ENCODE data around the gene CLEC16A.
"Not testable (repeated sequence)": the region's sequence is repeated elsewhere in the genome, so short reads cannot be mapped to it uniquely, and the experiment has no call there.

Gene CLEC16A

DNA sequence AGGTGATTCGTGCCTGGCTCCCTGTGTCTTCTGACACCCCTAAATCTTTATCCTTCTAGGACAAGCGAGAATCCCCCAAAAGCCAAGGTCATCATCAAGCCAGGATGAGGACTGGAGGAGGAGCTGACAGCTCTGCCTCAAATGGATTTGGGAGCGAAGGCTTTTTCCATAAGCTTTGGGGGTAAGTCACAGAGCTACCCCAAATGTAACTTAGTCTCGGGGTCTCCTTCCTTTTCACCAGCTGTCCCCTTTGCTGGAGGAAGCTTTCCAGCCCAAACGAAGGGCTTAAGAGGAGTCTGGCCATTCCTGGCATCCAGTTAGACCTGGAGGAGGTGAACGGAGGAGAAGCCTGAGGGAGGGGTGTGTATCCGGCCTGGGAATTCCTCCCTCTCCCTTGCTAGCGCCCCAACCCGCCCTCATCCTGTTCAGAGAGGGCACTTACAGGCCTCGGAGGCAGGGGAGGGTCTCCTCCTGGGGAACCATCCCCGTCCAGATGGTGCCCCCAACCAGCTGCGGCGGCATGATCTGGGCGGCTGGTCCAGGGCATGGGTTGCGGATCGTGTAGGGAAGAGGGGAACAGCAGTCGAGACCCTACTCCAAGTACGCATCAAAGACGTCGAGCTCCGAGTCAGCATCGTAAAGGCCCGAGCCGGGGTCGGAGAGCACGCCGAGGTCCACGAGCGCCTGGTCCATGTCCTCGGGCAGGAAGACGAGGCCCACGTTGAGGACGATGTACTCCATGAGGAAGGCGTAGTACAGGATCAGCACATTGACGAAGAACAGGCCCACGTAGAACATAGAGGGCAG lies 3.0 kb upstream of the CLEC16A start:
- DNase-seq = no peak

DNA sequence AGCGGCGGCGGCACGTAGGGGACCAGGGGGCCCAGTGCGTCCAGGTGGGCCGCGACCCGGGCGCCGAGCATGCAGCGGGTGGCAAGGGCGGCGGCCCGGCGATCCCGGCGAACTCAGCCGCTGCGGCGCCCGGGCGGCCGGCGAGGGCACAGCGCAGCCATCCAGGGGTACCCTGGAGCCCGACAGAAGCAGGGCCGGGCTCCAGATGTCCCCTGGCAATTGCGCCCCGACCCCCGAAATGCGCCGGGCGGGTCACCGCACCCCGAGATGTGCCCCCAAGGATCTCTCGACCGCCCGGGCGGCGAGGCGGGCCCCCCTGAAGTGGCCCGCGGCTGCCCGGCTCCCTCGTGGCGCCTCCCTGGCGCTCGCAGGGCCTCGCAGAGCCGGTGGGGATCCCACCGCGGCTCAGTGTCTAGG lies 2.4 kb upstream of the CLEC16A start:
- DNase-seq = not testable (repeated sequence)

DNA sequence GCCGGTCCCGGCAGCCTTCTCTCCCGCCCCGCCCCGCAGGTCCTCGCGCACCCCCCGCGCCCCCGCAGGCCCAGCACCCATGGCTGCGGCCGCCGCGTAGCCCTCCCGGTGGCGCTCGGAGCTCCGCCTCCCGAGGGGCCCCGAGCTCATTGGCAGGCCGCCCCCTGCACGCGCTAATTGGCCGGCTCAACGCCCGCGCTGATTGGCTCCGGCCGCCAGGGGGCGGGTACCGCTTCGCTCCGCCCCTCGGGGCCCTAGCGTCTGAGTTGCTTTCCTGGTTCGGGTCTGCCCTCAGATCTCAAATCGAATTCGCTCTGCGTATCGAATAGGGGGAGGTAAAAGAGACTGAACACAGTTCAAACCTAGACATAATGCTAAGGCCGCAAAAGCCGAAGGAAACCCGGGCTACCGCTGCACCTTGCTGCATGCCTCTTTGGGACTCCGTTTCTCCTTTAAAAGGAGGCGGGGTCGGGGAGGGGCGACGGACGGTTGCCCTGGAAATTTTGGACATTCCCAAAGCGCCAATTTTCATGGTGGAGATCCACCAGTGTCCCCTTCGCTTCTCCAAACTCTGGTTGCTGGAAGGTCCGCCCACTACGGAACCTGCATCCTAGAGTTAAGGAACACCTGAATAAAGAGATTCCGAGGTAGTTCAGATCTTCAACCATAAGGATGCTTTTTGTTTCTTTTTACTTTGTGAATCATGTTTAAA lies 1.9 kb upstream of the CLEC16A start, which contains the start of gene DEXI:
Gene DEXI, minus strand, starts transcription at position 117 of the 712 bp plus-strand sequence. CDS start 463 bp downstream, outside the sequence.
- peak; percentile 92 for DNase-seq

DNA sequence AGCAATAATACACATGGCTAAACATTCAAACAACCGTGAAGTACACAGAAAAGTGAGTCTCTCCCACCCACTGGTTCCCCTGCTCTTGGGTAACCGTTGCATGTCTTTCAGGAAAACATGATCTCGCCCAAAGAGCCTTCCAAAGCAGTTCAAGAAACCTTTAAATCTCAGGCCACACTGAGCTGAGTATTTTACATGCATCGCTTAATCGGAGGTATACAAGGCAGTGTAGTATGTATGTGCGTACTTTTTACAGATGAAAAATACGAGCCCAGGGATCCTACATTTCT lies 1.4 kb upstream of the CLEC16A start:
- DNase-seq = no peak

DNA sequence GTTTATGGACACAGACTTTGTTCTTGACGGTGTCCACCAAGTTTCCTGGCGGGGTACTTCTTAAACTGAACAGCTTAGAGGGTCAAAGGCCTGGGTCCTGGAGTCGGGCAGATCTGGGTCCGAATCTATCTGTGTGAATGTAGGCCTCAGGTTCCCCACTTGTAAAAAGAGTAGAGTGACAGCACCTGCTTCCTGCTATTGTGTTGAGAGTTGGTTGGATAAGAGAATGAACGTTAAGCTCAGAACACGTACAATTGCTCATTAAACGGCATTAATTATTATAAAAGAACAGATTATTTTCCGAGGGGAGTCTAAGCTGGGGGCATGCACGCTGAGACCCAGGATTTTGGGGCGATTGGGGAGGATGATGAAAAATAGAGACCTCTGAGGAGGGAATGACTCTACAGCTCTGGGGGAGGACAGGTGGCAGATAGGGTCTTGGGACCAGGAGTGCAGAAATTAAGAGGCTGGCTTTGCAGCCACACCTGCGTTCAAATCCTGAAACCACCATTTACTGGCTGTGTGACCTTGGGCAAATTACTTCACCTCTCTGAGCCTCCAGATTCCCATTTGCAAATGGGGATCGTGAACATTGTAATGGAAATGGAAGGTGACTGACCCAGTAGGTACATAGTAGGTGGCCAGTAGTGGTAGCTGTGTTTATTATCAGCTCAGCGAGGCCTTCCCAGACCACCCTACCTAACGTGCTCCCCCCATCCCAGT lies 862 bp downstream of the CLEC16A start:
- no peak for DNase-seq

DNA sequence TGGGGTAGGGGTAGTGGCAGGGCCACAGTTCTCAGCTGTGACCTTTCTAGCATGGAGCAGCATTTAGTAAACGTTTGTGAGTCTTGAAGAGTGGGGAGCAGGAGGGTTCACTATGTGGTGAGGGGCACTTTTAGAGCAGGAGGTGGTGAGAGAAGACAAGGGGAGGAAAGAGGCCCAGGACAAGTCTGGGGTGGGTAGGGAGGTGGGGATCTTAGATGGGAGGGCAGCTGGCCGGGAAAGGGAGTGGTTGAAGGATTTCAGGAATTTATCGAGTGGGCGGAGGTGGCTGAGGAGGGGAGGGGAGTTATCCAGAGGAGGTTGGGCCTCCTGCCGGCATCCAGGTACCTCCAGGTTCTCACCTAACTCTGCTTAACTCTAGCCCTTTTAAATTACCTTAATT lies 1.9 kb downstream of the CLEC16A start:
- DNase-seq = no peak

DNA sequence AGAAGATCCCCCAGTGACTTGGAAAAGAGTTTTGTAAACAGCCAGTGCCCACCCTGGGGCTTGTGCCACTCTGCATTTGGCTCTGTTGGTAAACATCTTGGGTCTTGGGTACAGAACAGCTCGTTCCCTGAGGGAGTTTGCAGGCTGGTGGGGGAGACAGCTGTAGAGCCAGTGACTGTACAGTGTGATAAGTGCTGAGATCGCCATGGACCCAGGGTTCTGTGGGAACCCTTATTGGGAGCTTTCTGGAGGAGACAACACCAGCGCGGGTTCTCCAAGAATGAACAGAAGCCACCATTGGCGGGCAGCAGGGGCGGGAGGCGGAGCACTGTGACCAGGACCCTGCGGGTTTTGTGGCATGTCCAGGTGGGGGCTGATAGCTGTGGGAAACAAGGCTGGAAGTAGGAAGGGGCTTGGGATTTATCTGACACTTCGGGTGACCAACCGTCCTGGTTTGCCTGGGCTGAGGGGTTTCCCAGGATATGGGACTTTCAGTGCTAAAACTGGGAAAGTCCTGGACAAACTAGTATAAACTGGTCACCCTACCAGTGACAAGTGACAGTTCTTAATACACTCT lies 2.9 kb downstream of the CLEC16A start:
- no peak for DNase-seq

DNA sequence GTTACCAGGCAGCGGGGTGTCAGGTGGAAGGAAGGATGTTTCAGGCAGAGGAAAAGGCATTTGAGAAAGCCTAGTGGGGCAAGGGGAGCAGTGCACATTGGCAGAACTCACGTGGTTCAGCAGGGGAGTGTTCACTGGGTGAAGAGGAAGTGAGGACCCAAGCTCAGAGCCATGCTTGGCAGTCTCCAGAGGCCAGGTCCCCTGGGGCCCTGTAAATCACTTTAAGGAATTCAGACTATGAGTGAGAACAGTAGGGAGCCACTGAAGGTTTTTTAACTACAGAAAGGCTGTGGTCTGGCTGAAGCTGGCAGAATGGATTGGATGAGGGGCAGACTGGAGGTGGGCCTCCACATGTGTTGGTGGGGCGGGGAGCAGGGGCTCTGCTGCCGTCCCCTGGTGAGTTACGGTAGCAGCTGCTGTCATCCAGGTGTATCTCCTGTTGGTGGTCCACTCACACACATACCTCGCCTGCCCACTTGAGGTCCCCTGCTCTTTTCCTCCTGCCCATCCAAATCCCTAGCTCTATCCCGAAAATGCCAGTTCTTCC lies 5.1 kb downstream of the CLEC16A start:
- peak; percentile 37 for DNase-seq

DNA sequence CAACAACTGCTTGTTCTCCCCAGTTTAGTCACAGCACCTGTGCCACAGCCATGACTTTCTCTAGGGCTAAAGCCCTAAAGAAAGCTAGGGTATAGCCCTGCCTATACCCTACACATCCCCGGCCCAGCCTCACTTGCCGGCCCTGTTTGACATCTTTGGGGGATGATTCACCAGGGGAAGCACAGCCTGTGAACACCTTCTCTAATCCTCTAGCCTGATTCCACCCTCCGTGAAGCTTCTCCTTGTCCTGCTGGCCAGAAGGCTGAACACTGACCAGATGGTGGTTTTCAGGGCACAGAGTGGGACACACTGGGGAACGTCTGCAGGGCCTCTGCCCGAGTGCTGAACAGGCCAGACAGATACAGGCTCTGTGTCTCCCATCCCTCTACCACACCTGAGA lies 6.0 kb downstream of the CLEC16A start:
- DNase-seq = no peak

DNA sequence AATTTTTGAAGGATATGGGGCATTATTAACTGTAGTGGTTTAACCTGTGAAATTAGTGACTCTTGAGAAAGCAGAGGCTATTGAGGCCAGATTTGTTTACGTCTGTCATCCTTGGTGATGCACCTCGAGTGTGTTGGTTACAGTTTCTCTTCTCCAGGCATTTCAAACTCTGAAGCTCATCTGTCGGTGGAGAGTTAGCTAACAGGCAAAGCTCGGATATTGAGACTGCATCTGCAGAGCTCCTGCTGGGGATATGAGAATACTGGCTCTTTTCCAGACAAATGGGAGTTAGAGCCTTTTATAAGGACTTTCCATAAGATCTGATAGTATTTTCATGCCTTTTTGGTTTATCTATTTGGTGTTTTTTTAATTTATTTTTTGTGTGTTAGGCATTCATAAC lies 6.7 kb downstream of the CLEC16A start:
- no peak for DNase-seq

DNA sequence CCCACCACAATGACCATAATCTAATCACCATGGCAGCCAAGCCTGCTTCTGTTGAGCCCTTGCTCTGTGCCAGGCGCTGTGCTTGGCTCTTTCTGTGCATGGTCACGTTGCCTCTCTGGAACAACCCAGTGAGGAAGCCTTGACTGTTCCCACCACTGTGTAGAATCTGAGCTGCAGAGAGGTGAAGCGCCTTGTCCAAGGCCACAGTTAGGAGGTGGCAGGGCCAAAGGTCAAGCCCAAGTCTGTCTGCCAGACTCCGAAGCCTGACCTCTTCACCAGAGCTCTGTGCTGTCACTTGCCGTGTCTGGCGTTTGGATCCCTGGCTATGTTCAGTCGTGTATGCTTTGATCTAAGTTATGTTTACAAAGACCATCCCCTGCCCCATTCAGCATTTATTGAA lies 10.5 kb downstream of the CLEC16A start:
- DNase-seq = no peak

DNA sequence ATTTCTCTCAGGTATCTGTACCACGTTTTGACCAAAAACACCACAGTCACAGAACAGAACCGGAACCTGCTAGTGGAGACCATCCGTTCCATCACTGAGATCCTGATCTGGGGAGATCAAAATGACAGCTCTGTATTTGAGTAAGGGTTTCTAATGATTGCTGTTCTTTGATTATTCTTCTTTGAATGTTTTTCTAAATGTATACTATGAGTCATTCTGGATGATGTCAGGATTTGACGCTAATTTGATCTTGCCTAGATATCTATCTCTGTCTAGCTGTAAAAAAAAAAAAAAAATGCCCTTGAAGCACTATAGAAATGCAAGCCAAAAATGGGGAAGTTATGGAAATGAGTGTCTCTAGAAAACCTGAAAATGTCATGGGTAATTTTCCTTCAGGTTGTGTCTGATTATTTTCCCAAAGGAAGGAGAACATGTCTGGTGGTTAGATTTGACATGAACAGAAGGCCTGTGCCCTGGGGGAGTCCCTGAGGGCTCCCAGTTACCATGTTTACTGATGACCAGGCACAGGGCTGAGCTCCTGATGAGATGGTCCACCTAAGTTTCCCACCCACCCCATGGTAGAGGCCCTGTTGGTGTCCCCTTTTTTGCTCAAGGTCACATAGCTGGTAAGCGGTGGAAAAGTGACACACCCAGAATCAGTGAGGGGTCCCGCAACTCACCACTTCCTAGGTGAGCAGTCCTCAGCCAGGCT lies 13.6 kb downstream of the CLEC16A start:
- DNase-seq = no peak

DNA sequence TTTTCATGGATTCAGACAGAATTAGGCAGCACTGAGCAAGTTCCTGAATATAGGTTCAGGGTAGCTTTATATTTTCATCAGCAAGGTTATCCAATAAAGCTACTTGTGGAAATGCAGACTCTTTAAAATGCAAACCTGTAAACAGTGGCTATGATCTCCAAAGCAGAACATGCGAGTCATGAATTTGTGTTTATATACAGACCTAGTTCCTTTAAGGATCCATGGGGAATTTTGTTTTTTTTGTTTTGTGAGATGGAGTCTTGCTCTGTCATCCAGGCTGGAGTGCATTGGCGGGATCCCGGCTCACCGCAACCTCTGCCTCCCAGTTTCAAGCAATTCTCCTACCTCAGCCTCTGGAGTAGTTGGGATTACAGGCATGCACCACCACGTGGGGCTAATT lies 14.8 kb downstream of the CLEC16A start:
- no peak for DNase-seq

DNA sequence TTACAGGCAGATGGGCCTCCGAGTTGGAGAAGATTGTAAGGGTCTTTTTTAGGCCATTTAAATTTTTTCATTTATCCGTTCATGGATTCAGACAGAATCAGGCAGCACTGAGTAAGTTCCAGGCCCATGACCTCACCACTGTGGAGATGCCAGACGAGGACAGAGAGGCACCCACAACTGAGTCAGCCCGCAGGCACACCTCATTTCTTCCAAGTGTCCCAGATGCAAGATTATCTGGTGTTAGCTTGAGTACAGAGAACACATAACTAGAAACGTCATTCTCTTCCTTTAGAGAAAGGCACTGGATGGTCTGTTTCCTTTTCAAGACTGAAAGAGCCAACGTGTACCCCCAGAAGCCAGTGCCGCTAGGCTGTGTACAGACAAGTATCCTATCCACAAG lies 16.9 kb downstream of the CLEC16A start:
- DNase-seq = peak; percentile 65

DNA sequence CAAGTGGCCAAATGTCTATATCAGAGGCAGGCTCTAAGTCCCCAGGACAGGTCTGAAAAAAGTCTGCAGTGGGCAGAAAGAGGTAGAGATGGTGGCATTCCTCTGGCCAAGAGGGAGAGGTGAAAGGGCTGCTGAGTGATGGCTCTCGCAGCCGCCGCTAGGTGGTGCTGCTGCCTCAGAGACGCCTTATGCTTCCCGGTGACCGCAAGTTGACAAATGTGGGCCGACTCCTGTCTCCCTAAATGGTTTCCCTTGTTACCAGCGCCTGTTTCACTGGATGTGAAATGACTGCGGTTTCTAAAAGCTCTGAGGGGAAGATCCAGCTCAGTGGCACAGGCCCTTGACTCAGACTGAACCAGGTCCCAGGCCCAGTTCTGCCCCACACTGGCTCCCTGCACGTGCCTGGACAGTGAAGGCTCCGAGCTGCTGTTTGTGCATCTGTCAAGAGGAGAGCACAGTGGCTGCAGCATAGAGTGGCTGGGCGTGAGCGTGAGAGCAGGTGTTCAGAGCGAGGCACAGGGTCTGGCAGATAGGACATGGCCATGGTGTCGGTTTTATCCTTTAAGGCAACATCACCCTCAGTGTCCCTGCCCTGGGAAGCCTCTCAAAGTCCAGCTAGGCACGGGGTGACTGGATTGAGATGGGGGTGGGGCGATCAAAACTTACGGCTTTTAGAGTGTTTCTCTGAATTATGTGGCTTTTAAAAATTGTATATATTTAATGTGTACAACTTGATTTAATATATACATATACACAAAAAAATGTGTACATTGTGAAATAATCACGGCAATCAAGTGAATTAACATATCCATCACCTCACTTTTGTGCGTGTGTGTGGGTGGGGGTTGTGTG lies 19.9 kb downstream of the CLEC16A start:
- DNase-seq = peak; percentile 80

DNA sequence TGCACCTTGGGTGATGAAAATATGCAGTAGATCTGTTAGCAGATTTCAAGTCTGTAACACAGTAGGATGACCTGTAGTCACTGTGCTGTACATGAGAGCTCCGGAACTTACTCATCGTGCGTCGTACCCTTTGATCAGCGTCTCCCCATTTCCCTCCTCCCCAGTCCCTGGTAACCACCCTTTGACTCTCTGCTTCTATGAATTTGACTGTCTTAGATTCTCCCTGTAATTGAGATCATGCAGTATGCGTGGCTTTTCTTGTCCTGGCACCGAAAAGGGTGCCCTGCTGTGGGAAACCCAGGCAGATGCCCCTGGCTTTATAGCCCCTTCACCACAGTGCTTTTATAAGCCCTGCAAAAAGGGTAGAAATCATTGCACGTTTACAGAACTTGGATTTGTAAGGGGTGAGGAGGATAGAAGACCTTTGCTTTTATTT lies 20.5 kb downstream of the CLEC16A start:
- DNase-seq = no peak

DNA sequence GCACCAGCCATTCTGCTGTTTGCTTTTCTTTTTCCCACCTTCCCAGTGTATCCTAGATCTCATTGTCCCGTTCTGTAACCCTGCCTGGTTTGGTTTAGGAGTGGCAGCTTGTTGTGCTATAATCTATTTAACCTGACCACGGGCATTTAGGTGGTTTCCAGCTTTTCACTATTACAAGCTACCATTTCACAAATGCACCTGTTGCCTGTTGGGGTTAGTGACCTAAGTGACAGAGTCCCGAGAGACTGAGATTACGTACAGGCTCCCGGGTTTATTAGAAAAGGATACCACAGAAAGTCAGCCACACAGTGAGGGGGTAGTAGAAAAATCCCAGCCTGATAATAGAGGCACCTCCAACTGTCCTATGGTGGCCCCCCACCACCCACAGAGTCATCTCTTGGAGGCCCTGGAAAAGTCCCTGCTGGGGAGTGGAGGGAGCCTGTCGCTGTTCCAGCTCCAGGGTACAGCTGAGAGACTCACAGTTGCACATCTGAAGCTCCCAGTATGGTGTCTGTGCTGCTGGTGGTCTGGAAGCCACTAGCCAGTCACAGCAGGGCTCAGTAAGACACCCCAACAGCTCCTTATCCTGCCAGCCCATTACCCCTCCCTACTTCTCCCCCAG lies 21.2 kb downstream of the CLEC16A start:
- DNase-seq = no peak

DNA sequence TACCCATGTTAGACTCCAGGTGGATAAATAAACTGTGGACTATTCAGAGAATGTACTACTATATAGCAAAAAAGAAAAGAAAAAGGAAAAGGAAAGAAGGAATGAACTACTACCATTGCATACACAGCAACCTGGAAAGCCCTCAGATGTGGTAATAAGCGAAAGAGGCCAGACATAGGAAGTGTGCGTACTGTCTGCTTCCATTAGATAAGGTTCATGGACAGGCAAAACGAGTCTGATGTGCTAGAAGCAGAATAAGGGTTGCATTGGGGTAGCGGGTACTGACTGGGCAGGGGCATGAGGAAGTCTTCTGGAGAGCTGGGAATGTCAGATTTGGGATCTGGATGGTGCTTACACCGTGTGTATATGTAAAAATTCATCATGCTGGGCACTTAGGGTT lies 21.8 kb downstream of the CLEC16A start:
- DNase-seq = no peak

DNA sequence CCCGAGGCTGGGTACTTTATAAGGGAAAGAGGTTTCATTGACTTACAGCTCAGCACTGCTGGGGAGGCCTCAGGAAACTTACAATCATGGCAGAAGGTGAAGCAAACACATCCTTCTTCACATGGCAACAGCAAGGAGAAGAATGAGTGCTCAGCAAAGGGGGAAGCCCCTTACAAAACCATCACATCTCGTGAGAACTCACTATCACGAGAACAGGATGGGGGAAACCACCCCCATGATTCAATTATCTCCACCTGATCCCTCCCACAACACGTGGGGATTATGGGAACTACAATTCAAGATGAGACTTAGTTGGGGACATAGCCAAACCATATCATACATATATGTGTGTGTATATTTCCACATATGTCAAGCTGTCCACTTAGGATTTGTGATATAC lies 22.2 kb downstream of the CLEC16A start:
- DNase-seq = not testable (repeated sequence)

DNA sequence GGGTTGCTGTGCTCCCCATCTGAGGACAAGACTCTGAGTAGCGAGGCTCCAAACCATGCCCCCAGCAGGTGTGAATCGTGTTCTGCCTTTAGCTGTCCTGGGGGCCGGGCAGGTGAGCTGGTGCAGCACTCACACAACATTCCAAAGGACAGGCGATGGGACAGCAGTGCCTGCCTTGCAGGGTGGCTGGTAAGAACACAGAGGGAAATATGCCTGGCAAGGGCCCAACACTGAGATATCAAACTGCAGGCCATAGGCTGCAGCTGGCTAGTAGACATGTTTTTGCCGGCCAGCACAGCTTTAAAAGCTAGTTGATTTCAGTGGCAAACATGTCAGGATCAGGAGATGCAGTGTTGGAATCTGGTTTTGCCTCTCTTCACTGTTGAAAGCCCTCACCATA lies 23.6 kb downstream of the CLEC16A start:
- DNase-seq = no peak

DNA sequence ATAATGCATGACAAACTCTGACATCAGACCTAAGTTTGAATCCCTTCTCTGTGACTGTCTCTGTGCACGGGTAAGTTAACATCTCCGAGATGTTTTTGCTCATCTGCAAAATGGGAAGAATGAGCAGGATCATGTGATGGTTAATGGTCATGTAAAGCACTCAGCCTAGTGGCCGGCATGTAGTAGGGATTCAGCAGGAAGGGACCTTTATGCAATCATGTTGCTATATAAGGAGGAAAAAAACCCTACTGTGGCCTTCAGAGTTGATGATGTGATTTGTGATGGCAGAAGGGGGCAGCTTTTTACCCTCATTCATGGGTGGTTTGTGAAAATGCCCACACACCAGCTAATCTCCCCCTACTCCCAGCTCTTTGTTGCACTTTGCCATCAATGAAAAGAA lies 24.1 kb downstream of the CLEC16A start:
- no peak for DNase-seq
